Neural cell (in vitro differentiated cells): ENCODE results near the gene ARHGEF11.

Experiments
- CTCF ChIP-seq: fragments of 450-650 bp; IDR thresholded peaks from 2 replicates; pipeline ENCODE4 v1.5.1; 2014; ENCODE audit warnings: antibody characterized with exemption, mild to moderate bottlenecking, moderate library complexity; ENCODE audit not compliant: poor library complexity, severe bottlenecking
- SMC3 ChIP-seq: fragments of 450-650 bp; conservative IDR thresholded peaks from 2 replicates; pipeline ENCODE4 v1.6.1; 2014; ENCODE audit warnings: antibody characterized with exemption, mild to moderate bottlenecking, moderate library complexity; ENCODE audit not compliant: poor library complexity

- no peak for TF ChIP-seq SMC3
- TF ChIP-seq CTCF: no peak
These were observed 28.6 kb upstream of the ARHGEF11 start for GRCh38 chr1:157073944-157074685.
